Osteocyte (in vitro differentiated cells): ENCODE data around the gene TRIM44. TPM values are rescaled to one million over a fixed set of nuclear protein-coding genes. Genes with fewer than 3 reads are reported as not detected.

Experiments used
- DNase-seq: peaks from one replicate; pipeline ENCODE4 v3.0.0; 2021; ENCODE audit warnings: mixed read lengths; ENCODE audit not compliant: unreplicated experiment; ENCODE audit errors: extremely low spot score
- H3K27ac Mint-ChIP-seq: one replicate; pipeline ENCODE4 v1.8.0; 2021; ENCODE audit warnings: mild to moderate bottlenecking, mixed read lengths; ENCODE audit not compliant: unreplicated experiment
- H3K27me3 Mint-ChIP-seq: one replicate; pipeline ENCODE4 v1.8.0; 2021; ENCODE audit warnings: mixed read lengths; ENCODE audit not compliant: unreplicated experiment
- H3K36me3 Mint-ChIP-seq: one replicate; pipeline ENCODE4 v1.8.0; 2021; ENCODE audit warnings: mixed read lengths; ENCODE audit not compliant: unreplicated experiment
- H3K4me1 Mint-ChIP-seq: one replicate; pipeline ENCODE4 v1.8.0; 2021; ENCODE audit warnings: mixed read lengths; ENCODE audit not compliant: unreplicated experiment
- H3K4me3 Mint-ChIP-seq: one replicate; pipeline ENCODE4 v1.8.0; 2021; ENCODE audit warnings: mild to moderate bottlenecking, moderate library complexity, mixed read lengths; ENCODE audit not compliant: unreplicated experiment
- H3K9me3 Mint-ChIP-seq: one replicate; pipeline ENCODE4 v1.8.0; 2021; ENCODE audit warnings: mixed read lengths; ENCODE audit not compliant: unreplicated experiment
- CTCF ChIP-seq: fragments of 200-600 bp; sonication (generic); IDR thresholded peaks from 2 replicates; pipeline ENCODE4 v1.5.0; 2021; ENCODE audit warnings: antibody characterized with exemption, mild to moderate bottlenecking, moderate library complexity
- total RNA-seq: library from RNA; stranded (reverse); gene quantifications from 2 replicates; pipeline ENCODE4 v1.2.1, GENCODE V29; 2021

The TRIM44 gene
- total RNA-seq, 1 donor from 2014 or later = 79.9 TPM

DNA sequence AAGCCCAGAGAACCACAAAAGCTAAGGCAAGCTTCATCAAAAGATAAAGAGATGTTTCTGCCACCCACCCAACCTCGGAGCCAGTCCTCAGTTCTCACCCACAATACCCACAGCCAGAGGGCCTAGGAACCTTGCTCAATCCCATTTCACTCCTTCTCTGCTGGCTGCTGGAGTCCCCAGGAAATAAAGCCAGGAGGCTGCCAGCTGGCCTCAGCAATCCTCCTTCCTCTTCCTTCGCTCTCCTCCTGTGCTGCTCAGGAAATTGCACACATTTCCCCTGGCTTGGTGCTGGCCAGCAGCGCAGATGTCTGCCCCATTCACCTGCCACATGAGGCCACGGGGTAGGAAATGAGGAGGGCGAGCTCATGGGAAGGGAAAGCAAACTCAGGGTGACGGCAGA is 189.5 kb downstream of the TRIM44 start:
- Mint-ChIP-seq H3K27me3 (peaks cover 31% of the 10 kb centered on the region), H3K4me1 (no peaks in the 10 kb centered on the region), H3K36me3 (no peaks in the 10 kb centered on the region), H3K4me3 (no peak overlapping the region), H3K27ac (no peak overlapping the region), H3K9me3 (no peaks in the 10 kb centered on the region)
- no peak for TF ChIP-seq CTCF
- no peak for DNase-seq

GRCh38 chr11:35853971-35854370 is 191.4 kb downstream of the TRIM44 start:
- Mint-ChIP-seq H3K4me3 (no peak overlapping the region), H3K27ac (no peak overlapping the region), H3K36me3 (no peaks in the 10 kb centered on the region), H3K4me1 (no peaks in the 10 kb centered on the region), H3K9me3 (no peaks in the 10 kb centered on the region), H3K27me3 (peaks cover 14% of the 10 kb centered on the region)
- DNase-seq = no peak
- TF ChIP-seq CTCF = no peak

GRCh38 chr11:35855671-35856070 is 193.1 kb downstream of the TRIM44 start:
- Mint-ChIP-seq H3K27ac (no peak overlapping the region), H3K27me3 (peaks cover 6% of the 10 kb centered on the region), H3K4me1 (no peaks in the 10 kb centered on the region), H3K4me3 (no peak overlapping the region), H3K36me3 (no peaks in the 10 kb centered on the region), H3K9me3 (no peaks in the 10 kb centered on the region)
- no peak for DNase-seq
- no peak for TF ChIP-seq CTCF

DNA sequence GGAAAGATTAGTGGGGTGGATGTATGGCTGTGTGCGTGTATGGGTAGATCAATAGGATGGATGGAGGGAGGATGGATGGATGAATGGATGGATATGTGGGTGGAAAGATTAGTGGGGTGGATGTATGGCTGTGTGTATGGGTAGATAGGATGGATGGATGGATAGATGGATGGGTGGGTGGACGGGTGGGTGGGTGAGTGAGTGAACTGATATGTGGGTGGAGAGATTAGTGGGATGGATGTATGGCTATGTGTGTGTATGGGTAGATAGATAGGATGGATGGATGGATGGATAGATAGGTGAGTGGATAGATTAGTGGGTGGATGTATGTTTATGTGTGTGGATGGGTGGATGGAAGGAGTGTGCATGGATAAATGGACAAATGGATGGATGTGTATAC is 193.7 kb downstream of the TRIM44 start:
- Mint-ChIP-seq H3K9me3 (no peaks in the 10 kb centered on the region), H3K4me3 (no peak overlapping the region), H3K36me3 (no peaks in the 10 kb centered on the region), H3K4me1 (no peaks in the 10 kb centered on the region), H3K27ac (no peak overlapping the region), H3K27me3 (peaks cover 6% of the 10 kb centered on the region)
- no peak for TF ChIP-seq CTCF
- no peak for DNase-seq

GRCh38 chr11:35856756-35857155 is 194.2 kb downstream of the TRIM44 start:
- Mint-ChIP-seq H3K27me3 (peaks cover 6% of the 10 kb centered on the region), H3K27ac (no peak overlapping the region)

More at GRCh38 chr11:35856756-35857155, 194.2 kb downstream of the TRIM44 start:
- Mint-ChIP-seq H3K36me3 (no peaks in the 10 kb centered on the region), H3K4me1 (no peaks in the 10 kb centered on the region), H3K9me3 (no peaks in the 10 kb centered on the region), H3K4me3 (no peak overlapping the region)
- no peak for DNase-seq
- no peak for TF ChIP-seq CTCF
